MM.1S (cell line): ENCODE data around the gene WBP1.

Experiments
- CTCF ChIP-seq: fragments of 300-600 bp; sonication (generic); IDR thresholded peaks from 2 replicates; pipeline ENCODE4 v1.5.1; 2016; ENCODE audit warnings: antibody characterized with exemption, low read length, mixed read lengths
- EZH2 ChIP-seq: fragments of 300-600 bp; sonication (generic); optimal IDR thresholded peaks from 2 replicates; pipeline ENCODE3; 2017; ENCODE audit warnings: low read depth, mild to moderate bottlenecking, antibody characterized with exemption, low read length, mixed read lengths

GRCh38 chr2:74502147-74502719 lies 44.0 kb downstream of the WBP1 start:
- no peak for TF ChIP-seq CTCF
- TF ChIP-seq EZH2: no peak
